Femur (tissue), 1 donor: ENCODE data around the gene CMTM7.

ENCODE experiments used
- DNase-seq: peaks from one replicate; pipeline ENCODE4 v3.0.0-alpha.2; 2017

Gene CMTM7, protein sequence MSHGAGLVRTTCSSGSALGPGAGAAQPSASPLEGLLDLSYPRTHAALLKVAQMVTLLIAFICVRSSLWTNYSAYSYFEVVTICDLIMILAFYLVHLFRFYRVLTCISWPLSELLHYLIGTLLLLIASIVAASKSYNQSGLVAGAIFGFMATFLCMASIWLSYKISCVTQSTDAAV

DNA sequence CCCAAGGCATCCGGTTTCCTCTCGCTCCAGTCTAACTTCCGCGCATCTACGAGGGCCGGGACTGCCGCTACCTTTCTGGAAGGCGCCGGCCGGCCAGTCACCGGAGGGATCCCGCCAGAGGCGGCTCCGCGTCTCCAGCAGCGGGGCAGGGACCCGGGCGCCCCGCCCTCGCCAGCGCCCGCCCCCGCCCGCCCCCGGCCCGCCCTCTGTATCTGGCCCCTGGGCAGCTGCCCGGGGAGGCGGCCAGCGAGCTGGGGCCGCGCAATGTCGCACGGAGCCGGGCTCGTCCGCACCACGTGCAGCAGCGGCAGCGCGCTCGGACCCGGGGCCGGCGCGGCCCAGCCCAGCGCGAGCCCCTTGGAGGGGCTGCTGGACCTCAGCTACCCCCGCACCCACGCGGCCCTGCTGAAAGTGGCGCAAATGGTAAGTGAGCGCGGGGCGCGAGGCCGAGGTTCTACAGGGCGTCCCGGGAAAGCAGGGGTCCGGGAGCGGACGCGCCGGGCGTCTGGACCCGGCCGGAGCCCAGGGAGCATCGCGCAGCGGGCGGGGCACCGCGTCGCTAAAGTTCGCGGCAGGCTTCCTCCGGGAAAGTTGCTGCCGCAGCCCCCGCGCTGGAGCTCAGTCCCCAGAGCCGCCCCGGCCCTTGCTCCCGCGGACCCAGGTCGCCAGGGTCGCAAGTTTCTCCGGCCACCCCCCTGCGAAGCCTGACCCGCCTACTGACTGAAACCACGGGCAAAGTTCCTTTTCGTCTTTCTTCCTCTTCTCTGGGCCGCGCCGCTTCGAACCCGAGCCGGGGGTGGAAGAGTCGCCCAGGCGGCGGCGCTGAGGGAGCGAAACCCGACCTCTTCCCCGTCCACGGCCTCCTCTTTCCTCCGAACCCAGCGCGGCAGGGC lies at the start of gene CMTM7:
Gene CMTM7 (plus strand): TSS at position 211 of the 893 bp plus-strand sequence. CDS start 54 bp downstream, at position 265.
- peak; percentile 83 for DNase-seq

DNA sequence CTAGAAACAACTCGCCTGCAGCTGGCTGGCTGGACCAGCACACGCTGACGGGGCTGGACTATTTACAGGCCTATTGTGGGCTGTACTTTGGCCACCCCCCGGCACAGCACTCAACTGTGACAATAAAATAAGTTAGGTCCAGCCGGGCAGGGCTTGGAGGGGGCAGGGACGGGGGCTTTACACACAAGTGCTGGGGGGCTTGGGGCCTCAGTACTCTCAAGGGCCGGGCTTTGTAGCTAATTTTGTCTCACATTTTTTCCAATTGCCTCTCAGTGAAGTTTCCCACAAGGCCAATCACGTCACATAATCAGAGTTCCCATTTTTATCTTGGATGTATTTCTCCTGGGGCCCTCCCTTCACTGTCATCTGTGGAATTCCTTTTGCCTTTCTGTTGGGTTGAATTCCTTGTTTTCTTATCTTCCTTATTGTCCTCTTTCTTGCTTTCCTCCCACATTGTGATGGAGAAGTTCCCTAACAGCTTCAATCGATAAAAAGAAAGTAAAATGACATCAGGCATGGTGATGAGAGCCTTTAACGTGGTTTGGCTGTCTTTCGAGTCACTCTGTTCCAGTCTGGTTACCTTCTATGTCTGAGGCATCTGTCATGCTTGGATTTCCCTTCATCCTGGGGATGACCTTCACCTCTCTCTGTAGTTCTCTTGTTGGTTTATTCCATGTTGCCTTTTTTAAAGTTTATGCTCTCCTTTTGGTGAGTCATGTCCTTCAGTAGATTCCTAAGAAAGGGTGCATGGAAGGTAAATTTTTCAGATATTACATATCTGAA lies 44.1 kb upstream of the CMTM7 start:
- DNase-seq, result peak; percentile 38

- no peak for DNase-seq
Measured at GRCh38 chr3:32349184-32349583, 42.5 kb upstream of the CMTM7 start.

DNA sequence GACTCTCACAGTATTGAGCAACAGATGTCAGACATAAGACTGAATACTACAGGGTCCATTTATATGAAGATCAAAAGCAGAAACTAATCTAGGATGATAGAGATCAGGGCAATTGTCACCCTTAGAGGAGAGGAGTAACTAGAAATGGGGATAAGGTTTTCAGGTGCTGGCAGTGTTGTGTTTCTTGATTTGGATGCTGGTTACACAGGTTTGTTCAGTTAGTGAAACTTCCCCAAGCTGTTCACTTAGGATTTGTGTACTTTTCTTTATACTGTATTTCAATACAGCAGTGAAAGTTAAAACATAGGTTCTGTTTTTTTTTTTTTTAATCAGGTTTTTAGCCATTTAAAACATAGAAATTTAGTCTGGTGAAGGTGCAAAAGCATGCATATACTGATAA lies 39.1 kb upstream of the CMTM7 start:
- DNase-seq, result no peak

- no peak for DNase-seq
Measured at GRCh38 chr3:32353351-32353750, 38.3 kb upstream of the CMTM7 start.

- no peak for DNase-seq
Measured at GRCh38 chr3:32354362-32354778, 37.3 kb upstream of the CMTM7 start.

DNA sequence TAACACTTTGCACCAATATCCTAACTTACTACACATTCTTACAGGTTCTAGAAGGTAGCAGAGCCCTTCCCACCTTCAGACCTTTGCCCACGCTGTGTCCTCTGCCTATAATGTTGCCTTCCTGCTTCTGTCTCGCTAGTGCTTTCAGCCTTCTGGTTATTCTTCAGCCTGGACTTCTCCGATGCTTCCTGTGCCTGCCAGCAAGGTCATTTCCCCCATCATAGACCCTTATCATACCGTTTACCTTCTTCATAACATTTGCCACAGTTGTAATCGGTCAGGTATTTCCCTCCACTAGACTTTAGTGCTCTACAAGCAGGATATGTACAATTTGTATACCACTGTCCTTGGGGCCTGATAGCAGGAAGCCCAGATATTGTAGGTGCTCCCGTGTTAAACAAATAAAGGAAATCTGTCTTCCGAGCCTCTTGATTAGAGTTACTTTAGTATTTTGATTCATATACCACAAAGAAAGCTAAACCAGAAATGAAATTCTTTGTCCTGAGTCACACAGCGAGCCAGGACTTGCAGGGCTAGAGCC lies 35.8 kb upstream of the CMTM7 start:
- no peak for DNase-seq

DNA sequence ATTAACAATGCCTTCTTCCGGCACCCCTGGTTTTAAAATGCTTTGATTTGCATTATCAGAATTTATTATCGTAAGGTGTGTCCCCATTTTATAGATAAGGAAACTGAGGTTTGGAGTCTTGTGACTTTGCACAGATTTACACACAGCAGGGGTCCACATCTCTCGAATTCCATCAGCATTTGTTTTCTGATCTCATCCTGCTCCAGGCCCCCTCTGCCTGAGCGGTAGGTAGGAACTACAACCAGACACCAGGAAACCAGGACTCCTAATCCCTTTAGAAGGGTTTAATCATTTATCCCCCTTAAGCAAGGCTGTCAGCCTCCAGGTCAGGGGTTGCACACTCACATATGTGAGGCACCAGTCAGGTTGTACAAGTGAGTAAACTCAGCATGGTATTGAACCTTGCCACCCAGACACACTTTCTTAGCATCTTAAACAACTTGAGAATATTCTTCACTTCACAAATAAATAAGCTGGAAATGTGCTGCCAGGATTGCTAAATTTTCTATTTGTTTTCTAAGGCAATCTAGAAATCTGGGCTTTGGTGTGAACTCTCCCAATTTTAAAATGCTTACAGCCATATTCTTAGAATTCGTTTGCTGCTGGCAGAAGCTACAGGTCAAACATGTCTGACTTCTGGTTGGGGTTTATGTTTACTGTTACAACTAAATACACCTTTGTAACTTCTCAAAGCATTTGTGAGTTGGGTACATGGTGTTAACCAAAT lies 31.7 kb upstream of the CMTM7 start:
- no peak for DNase-seq

DNA sequence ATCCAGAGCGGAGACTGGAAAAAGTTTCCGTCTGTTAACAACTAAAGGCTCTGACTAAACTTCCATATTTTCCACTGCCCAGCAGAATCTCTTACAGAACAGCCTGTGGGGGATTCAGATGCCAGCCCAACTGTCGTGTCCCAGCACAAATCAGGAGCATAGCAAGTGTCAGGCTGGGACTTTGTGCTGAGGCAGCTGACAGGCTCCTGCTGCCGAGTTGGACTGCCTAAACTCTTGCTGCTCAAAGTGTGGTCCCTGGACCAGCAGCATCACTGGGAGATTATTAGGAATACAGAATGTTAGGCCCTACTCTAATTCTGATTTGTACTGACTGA lies 31.2 kb upstream of the CMTM7 start:
- DNase-seq, result no peak

- DNase-seq, result no peak
Measured at GRCh38 chr3:32366638-32367397, 24.8 kb upstream of the CMTM7 start.

DNA sequence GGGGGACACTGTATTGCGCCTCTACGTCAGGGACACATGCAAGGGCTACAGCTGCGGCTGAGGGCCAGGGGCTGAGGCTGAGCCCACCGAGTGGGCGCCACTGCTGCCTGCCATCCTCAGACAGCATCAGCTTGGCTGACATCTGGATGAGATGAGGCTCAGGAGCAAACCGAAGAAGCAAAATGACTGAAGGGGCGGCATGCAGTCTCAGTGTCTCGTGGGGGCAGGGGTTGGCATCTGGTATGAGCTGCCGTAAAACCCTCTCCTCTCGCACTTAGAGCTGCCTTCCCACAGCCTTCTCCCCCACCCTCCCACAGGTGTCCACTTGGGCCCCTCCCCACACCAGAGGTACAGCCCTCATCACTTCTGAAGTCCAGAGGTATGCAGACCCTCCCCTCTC lies 24.2 kb upstream of the CMTM7 start:
- DNase-seq, result no peak

GRCh38 chr3:32371461-32372212 lies 20.0 kb upstream of the CMTM7 start:
- no peak for DNase-seq

GRCh38 chr3:32372213-32372490 lies 19.5 kb upstream of the CMTM7 start:
- DNase-seq, result no peak

DNA sequence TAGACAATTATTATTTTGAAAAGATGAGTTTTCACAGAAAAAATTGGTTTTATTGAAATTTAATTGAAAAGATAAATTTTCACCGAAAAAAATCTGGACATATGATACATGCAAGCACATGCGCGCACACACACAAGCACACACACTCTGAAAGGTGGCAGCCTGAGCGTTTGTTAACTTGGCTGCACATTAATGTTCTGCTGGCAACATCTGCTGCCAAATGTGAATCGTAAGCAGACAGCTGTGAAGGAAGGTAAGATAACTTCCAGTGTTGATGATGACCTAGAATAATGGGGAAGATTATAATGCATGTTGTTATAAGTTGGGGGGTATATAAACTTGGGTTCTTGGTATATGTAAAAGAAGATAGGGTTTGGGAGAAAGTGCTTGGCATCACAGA lies 18.4 kb upstream of the CMTM7 start:
- no peak for DNase-seq

GRCh38 chr3:32373844-32374243 lies 17.8 kb upstream of the CMTM7 start:
- no peak for DNase-seq

DNA sequence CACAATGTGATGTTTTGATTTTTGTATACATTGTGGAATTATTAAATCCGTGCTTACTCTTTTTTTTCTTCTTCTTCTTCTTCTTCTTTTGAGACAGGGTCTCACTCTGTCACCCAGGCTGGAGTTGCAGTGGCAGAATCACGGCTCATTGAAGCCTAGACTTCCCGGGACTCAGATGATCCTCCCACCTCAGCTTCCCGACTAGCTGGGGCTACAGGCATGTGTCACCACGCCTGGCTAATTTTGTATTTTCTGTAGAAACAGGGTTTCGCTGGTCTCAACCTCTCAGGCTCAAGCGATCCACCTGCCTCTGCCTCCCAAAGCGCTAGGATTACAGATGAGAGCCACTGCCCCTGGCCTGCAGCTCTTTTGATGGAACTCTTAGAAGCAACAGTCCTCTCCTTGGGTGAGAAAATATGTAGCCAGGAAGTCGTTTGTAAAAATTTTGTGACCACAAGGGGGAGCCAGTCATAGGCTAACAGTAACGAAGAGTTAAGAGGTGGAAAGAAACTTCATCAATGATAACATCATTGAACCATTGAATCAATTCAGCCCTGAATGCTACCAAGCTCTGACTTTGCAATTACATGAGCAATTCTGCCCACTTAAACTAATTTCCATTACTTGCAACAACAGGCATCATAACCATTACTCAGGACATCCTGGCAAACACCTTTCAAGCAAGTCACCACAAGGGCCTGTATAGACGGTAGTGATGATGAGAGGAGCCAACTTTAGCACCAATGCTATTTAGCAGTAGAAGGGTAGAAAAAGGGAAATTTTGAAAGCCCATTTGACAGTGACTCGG lies 16.7 kb upstream of the CMTM7 start:
- peak; percentile 59 for DNase-seq

GRCh38 chr3:32375596-32375930 lies 16.1 kb upstream of the CMTM7 start:
- no peak for DNase-seq

- no peak for DNase-seq
Measured at GRCh38 chr3:32376115-32376514, 15.5 kb upstream of the CMTM7 start.

GRCh38 chr3:32379831-32380500 lies 11.7 kb upstream of the CMTM7 start:
- no peak for DNase-seq

- no peak for DNase-seq
Measured at GRCh38 chr3:32381922-32382321, 9.7 kb upstream of the CMTM7 start.
